Stimulated activated CD4-positive, alpha-beta T cell treated with anti-CD3 and anti-CD28 coated beads, Interleukin-1b, Interleukin-23, amount 100 ng/mL, for 4 hours (primary cell): ENCODE results near the gene AHCYL1.

ENCODE experiments used
- DNase-seq, 2 donors: peaks; one replicate each; pipeline ENCODE4 v3.0.0-alpha.2; 2020; ENCODE audit warnings: low read depth in 2 of 2

Gene AHCYL1

GRCh38 chr1:110060662-110061060 is 76.1 kb downstream of the AHCYL1 start:
- no peak for DNase-seq

- DNase-seq, result no peak
Measured at GRCh38 chr1:110061341-110061740, 76.8 kb downstream of the AHCYL1 start.

GRCh38 chr1:110062612-110063011 is 78.0 kb downstream of the AHCYL1 start:
- DNase-seq, result no peak

GRCh38 chr1:110063781-110064180 is 79.2 kb downstream of the AHCYL1 start:
- DNase-seq, result no peak

GRCh38 chr1:110064576-110065337 is 80.2 kb downstream of the AHCYL1 start:
- DNase-seq, result no peak

- DNase-seq, result no peak
Measured at GRCh38 chr1:110065841-110066240, 81.3 kb downstream of the AHCYL1 start.

- DNase-seq, result no peak
Measured at GRCh38 chr1:110067479-110067892, 82.9 kb downstream of the AHCYL1 start.

GRCh38 chr1:110067893-110068645 is 83.5 kb downstream of the AHCYL1 start:
- no peak for DNase-seq

GRCh38 chr1:110068646-110069403 is 84.3 kb downstream of the AHCYL1 start:
- no peak for DNase-seq

- no peak for DNase-seq
Measured at GRCh38 chr1:110069404-110070281, 85.1 kb downstream of the AHCYL1 start.

- no peak for DNase-seq
Measured at GRCh38 chr1:110070282-110070669, 85.7 kb downstream of the AHCYL1 start.

- no peak for DNase-seq
Measured at GRCh38 chr1:110070671-110071242, 86.2 kb downstream of the AHCYL1 start, which contains the start of gene ALX3. ALX3 (minus strand) TSS chr1:110070672; CDS start chr1:110070612, 60 bp downstream.
